Fibroblast of lung (primary cell): ENCODE results near the gene GNGT2.

Experiments
- EZH2 ChIP-seq: IDR thresholded peaks from 2 replicates; pipeline ENCODE4 v1.5.1; 2012; ENCODE audit warnings: low read length, control low read depth, mild to moderate bottlenecking; ENCODE audit errors: missing control alignments
- TF ChIP-seq, protein P1 (sequence below), 2 donors: IDR thresholded peaks in 1 of 2; conservative IDR thresholded peaks in 1 of 2; 1 replicate in 1 of 2; 2 replicates in 1 of 2; pipeline ENCODE4 v1.5.1; 2011 to 2012; ENCODE audit warnings: low read length in 2 of 2, control low read depth in 1 of 2, inconsistent platforms in 1 of 2, low read depth in 1 of 2, mild to moderate bottlenecking in 1 of 2

DNA sequence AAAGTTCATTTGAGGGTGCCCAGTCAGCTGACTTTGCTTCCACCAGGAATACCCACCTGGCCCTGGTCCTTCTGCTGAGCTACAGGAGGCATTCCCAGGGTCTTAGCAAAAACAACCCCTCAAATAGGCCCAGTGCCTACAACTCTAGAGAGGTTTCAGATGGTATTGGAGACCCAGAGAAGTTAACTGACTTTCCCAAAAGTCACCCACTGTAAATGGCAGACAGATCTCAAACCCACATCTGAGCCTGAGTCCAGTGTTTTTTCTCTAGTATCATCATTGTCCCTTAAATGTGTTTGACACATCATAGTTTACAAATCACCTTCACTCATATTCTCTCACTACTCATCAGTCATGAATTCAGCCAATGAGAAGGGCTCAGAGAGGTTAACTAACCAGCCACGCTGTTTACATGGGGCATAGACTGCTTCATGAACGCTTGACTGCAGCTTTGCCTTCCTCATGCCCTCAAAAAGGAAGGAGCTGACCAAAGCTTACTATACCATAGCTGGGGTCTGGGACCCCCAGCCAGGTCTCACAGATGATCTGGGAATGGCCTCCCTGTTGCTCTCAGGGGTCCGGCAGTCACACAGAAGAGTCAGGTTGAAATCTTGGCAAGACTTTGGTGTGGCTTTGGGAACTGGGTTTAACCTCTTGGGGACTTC lies 16.5 kb upstream of the GNGT2 start:
- TF ChIP-seq, protein P1, sequence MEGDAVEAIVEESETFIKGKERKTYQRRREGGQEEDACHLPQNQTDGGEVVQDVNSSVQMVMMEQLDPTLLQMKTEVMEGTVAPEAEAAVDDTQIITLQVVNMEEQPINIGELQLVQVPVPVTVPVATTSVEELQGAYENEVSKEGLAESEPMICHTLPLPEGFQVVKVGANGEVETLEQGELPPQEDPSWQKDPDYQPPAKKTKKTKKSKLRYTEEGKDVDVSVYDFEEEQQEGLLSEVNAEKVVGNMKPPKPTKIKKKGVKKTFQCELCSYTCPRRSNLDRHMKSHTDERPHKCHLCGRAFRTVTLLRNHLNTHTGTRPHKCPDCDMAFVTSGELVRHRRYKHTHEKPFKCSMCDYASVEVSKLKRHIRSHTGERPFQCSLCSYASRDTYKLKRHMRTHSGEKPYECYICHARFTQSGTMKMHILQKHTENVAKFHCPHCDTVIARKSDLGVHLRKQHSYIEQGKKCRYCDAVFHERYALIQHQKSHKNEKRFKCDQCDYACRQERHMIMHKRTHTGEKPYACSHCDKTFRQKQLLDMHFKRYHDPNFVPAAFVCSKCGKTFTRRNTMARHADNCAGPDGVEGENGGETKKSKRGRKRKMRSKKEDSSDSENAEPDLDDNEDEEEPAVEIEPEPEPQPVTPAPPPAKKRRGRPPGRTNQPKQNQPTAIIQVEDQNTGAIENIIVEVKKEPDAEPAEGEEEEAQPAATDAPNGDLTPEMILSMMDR (conservative IDR thresholded peaks at IDR 0.05 in 1 of 2, IDR thresholded peaks at IDR 0.05 in 1 of 2; ENCODE audit: low read depth in 1 of 2, low read length in 2 of 2), result no peak
- no peak for TF ChIP-seq EZH2
